GM19463 (cell line): Measurements from ENCODE around the gene TEX13D.
"Not testable (repeated sequence)": the region's sequence is repeated elsewhere in the genome, so short reads cannot be mapped to it uniquely, and the experiment has no call there.

Experiments
- ATAC-seq: cut with Tn5 transposase; IDR thresholded peaks from one replicate; pipeline ENCODE4 v1.9.1; 2021; ENCODE audit warnings: mild to moderate bottlenecking, moderate library complexity; ENCODE audit not compliant: unreplicated experiment

TEX13D gene

GRCh38 chrX:124332481-124333424 lies at the start of gene TEX13D:
TSS of gene TEX13D (plus strand) at chrX:124332660. CDS start at chrX:124332918, 258 bp downstream.
- ATAC-seq = no peak

GRCh38 chrX:124289443-124289842 lies 43.0 kb upstream of the TEX13D start:
- ATAC-seq = no peak

GRCh38 chrX:124293810-124294209 lies 38.6 kb upstream of the TEX13D start:
- ATAC-seq = no peak

GRCh38 chrX:124299323-124299722 lies 33.1 kb upstream of the TEX13D start:
- not testable (repeated sequence) for ATAC-seq

GRCh38 chrX:124300405-124300804 lies 32.1 kb upstream of the TEX13D start:
- no peak for ATAC-seq

- no peak for ATAC-seq
These were observed 25.1 kb upstream of the TEX13D start for GRCh38 chrX:124307253-124307907.

- peak; percentile 47 for ATAC-seq
These were observed 6.7 kb upstream of the TEX13D start for GRCh38 chrX:124325732-124326131.

- ATAC-seq = no peak
These were observed 3.7 kb upstream of the TEX13D start for GRCh38 chrX:124328765-124329164.

GRCh38 chrX:124333862-124334261 lies 1.4 kb downstream of the TEX13D start:
- ATAC-seq = peak; percentile 37

- ATAC-seq = peak; percentile 3
These were observed 2.1 kb downstream of the TEX13D start for GRCh38 chrX:124334555-124334954.

- ATAC-seq = no peak
These were observed 3.1 kb downstream of the TEX13D start for GRCh38 chrX:124335598-124335997.

- ATAC-seq = no peak
These were observed 5.5 kb downstream of the TEX13D start for GRCh38 chrX:124337916-124338315.

GRCh38 chrX:124338733-124339514 lies 6.5 kb downstream of the TEX13D start:
- ATAC-seq = no peak

- no peak for ATAC-seq
These were observed 9.1 kb downstream of the TEX13D start for GRCh38 chrX:124341396-124342132.

- ATAC-seq = no peak
These were observed 9.9 kb downstream of the TEX13D start for GRCh38 chrX:124342174-124342867.

GRCh38 chrX:124343016-124343415 lies 10.6 kb downstream of the TEX13D start:
- no peak for ATAC-seq

GRCh38 chrX:124344246-124344645 lies 11.8 kb downstream of the TEX13D start:
- ATAC-seq = peak; percentile 45

GRCh38 chrX:124346117-124346876 lies 13.8 kb downstream of the TEX13D start, which contains the start of gene SH2D1A:
TSS of gene SH2D1A (plus strand) at chrX:124346563. CDS start at chrX:124346643, 80 bp downstream.
- ATAC-seq = no peak

GRCh38 chrX:124346877-124347241 lies 14.4 kb downstream of the TEX13D start:
- ATAC-seq = no peak
